ENCODE measurements around the gene DNER.

DNA sequence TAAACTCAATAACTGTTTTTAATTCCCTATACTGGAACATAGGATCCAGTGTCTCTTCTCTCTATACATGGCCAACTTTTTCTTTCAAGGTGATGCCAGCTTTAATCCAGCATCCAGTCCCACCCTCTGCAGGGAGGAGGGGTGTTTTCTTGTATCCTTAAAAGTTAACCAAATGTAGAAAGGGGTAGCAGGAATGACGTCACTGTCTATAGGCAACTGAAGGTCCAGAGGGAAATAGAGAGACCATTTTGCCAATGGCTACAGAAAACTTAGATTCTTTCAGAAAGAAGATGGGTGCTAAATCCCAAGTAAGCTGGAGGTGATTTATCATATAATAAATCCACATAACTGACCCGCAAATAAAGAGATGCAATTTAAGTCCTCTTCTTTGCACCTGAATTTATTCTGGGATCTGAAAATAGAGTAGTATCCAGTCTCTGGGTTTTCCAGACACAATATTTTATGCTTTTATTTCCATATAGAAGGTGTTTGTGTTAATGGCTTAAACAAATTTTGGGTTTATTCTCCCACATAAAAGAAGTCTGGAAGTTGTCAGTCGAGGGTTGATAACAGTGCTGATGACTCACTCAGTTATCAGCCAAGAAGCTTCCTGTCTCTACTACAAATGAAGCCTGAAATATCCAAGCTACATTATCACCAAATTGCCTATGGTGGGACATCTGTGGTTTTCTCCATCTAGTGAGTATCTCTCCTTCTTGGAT is 5.7 kb upstream of the DNER start:
- TF ChIP-seq, protein P1, sequence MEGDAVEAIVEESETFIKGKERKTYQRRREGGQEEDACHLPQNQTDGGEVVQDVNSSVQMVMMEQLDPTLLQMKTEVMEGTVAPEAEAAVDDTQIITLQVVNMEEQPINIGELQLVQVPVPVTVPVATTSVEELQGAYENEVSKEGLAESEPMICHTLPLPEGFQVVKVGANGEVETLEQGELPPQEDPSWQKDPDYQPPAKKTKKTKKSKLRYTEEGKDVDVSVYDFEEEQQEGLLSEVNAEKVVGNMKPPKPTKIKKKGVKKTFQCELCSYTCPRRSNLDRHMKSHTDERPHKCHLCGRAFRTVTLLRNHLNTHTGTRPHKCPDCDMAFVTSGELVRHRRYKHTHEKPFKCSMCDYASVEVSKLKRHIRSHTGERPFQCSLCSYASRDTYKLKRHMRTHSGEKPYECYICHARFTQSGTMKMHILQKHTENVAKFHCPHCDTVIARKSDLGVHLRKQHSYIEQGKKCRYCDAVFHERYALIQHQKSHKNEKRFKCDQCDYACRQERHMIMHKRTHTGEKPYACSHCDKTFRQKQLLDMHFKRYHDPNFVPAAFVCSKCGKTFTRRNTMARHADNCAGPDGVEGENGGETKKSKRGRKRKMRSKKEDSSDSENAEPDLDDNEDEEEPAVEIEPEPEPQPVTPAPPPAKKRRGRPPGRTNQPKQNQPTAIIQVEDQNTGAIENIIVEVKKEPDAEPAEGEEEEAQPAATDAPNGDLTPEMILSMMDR (IDR thresholded peaks at IDR 0.05): no peak
- no peak for TF ChIP-seq POLR2AphosphoS5 (IDR thresholded peaks at IDR 0.05)
- TF ChIP-seq POLR2A (IDR thresholded peaks at IDR 0.05): no peak
